Measurements from ENCODE around the gene LATS2. TPM values are rescaled to one million over a fixed set of nuclear protein-coding genes. Genes with fewer than 3 reads are reported as not detected.

Gene LATS2
- total and polyA plus RNA-seq, 2 of the 8 experiments (the other 6 are each of a cell fraction or from before 2014, with no cell fraction given): 8.3 to 26.2 TPM

DNA sequence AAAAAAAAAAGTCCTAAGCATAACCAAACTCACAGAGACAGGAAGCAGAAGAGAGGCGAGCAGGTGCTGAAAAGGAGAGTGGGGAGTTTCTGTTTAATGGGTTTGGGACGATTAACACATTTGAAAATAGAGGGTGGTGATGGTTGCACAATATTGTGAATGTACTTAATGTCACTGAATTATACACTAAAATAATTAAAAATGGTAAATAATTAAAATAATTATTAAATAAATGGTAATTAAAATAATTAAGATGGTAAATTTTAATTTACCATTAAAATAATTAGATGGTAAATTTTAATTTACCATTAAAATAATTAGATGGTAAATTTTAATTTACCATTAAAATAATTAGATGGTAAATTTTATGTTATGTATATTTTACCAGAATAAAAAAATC, 84.0 kb downstream of the LATS2 start:
- Histone ChIP-seq H3K14ac (ENCODE audit: insufficient read length) (no peak overlapping the region), H2BK20ac (ENCODE audit: low read length) (no peak overlapping the region), H3K4me3 (ENCODE audit: extremely low read depth in 1 of 4, insufficient read depth in 2 of 4, low read depth in 3 of 4, low read length in 4 of 4) (no peak overlapping the region), H4K5ac (ENCODE audit: insufficient read length, low read depth, low read length) (no peak overlapping the region), H3K4me1 (replicated peaks in 1 of 4; ENCODE audit: control insufficient read depth in 3 of 4, insufficient read depth in 4 of 4, low read length in 3 of 4) (no peaks in the 10 kb centered on the region), H4K8ac (ENCODE audit: extremely low read depth, insufficient read depth, low read length) (no peak overlapping the region), H2BK12ac (ENCODE audit: low read depth, low read length) (no peak overlapping the region), H3K27me3 (replicated peaks in 1 of 4; ENCODE audit: control insufficient read depth in 3 of 4, extremely low read depth in 1 of 4, insufficient read depth in 3 of 4, low read length in 3 of 4) (no peaks in the 10 kb centered on the region), H3K23me2 (ENCODE audit: low read depth, low read length) (no peaks in the 10 kb centered on the region), H3K79me2 (ENCODE audit: control insufficient read depth in 1 of 2, insufficient read depth in 2 of 2, low read length in 2 of 2) (no peaks in the 10 kb centered on the region), H2AK5ac (ENCODE audit: low read depth, low read length) (no peak overlapping the region), H3K36me3 (ENCODE audit: control insufficient read depth in 2 of 4, insufficient read depth in 4 of 4, low read length in 3 of 4) (peaks cover 20 to 62% (median 46%) of the 10 kb centered on the region in 4 experiments), H3K9me3 (ENCODE audit: insufficient read depth in 2 of 2, low read depth in 1 of 2, low read length in 1 of 2) (no peaks in the 10 kb centered on the region), H3K4me2 (ENCODE audit: insufficient read depth in 1 of 2, low read depth in 2 of 2, low read length in 2 of 2) (no peak overlapping the region), H2BK120ac (replicated peaks; ENCODE audit: low read depth, low read length) (no peak overlapping the region), H3K27ac (ENCODE audit: low read depth, low read length) (no peak overlapping the region), H2BK15ac (ENCODE audit: low read length) (no peak overlapping the region), H4K91ac (replicated peaks; ENCODE audit: insufficient read length, low read length) (no peak overlapping the region), H3K4ac (replicated peaks; ENCODE audit: insufficient read length, low read depth, low read length) (no peak overlapping the region), H3K18ac (ENCODE audit: extremely low read depth, low read length) (no peak overlapping the region), H3K23ac (ENCODE audit: insufficient read length) (no peak overlapping the region), H2BK5ac (ENCODE audit: low read depth, low read length) (no peak overlapping the region), H2AFZ (ENCODE audit: low read length) (no peak overlapping the region), H3K9ac (replicated peaks in 1 of 4; ENCODE audit: extremely low read depth in 1 of 4, low read depth in 3 of 4, low read length in 3 of 4) (no peak overlapping the region), H3K79me1 (ENCODE audit: low read depth, low read length) (no peaks in the 10 kb centered on the region), H4K20me1 (replicated peaks in 1 of 2; ENCODE audit: control insufficient read depth in 1 of 2, insufficient read depth in 2 of 2, low read length in 2 of 2) (peaks cover 3 to 4% of the 10 kb centered on the region in 2 experiments), H3K56ac (replicated peaks; ENCODE audit: insufficient read length, low read depth, low read length) (no peak overlapping the region)
- 83% methylated on average over 2 of the region's 2 CpGs; no CpG with 5 or more reads in 1 of the 2 experiments for WGBS, 2 experiments (ENCODE audit: extremely low coverage in 1 of 2, insufficient coverage in 1 of 2, insufficient read length in 1 of 2, insufficient replicate concordance in 2 of 2, low coverage in 1 of 2, low lambda C conversion rate in 2 of 2, missing lambda C conversion rate in 1 of 2)
- FAIRE-seq (no peak), DNase-seq (ENCODE audit: low read depth in 1 of 2, low spot score in 2 of 2) (no peak)
- POLR2A ChIA-PET (ENCODE audit: partially characterized antibody): no interaction called here
- CTCF ChIA-PET (ENCODE audit: partially characterized antibody): interaction anchor here (1.7 kb wide), 1 partner anchor 9 kb away, joined by 3 read pairs; no protein-coding TSS in a partner anchor
- no peak for TF ChIP-seq TCF12 (IDR thresholded peaks at IDR 0.05; ENCODE audit: low read depth, low read length)
- no peak for TF ChIP-seq SIX5 (IDR thresholded peaks at IDR 0.05; ENCODE audit: low read depth, low read length)
- no peak for TF ChIP-seq RFX5 (IDR thresholded peaks at IDR 0.05; ENCODE audit: borderline replicate concordance, low read depth, low read length)
- no peak for TF ChIP-seq CREB1 (IDR thresholded peaks at IDR 0.05)
- no peak for TF ChIP-seq BCL11A (IDR thresholded peaks at IDR 0.05; ENCODE audit: low read depth in 2 of 2, low read length in 2 of 2)
- TF ChIP-seq TAF1 (IDR thresholded peaks at IDR 0.05; ENCODE audit: low read depth, low read length): no peak
- no peak for TF ChIP-seq GTF2F1 (IDR thresholded peaks at IDR 0.05; ENCODE audit: borderline replicate concordance, low read depth, low read length)
- TF ChIP-seq POLR2AphosphoS5 (IDR thresholded peaks at IDR 0.05; ENCODE audit: low read depth, low read length): no peak
- TF ChIP-seq NRF1 (IDR thresholded peaks at IDR 0.05; ENCODE audit: low read depth, low read length): no peak
- no peak for TF ChIP-seq SP1 (IDR thresholded peaks at IDR 0.05; ENCODE audit: low read depth, low read length)
- no peak for TF ChIP-seq CBX5 (IDR thresholded peaks at IDR 0.05; ENCODE audit: low read depth, low read length)
- no peak for TF ChIP-seq BRCA1 (IDR thresholded peaks at IDR 0.05; ENCODE audit: low read depth, low read length)
- TF ChIP-seq KDM4A (IDR thresholded peaks at IDR 0.05; ENCODE audit: low read depth, low read length, severe bottlenecking): no peak
- TF ChIP-seq FOSL1 (IDR thresholded peaks at IDR 0.05; ENCODE audit: insufficient read depth, low read depth, low read length): no peak
- TF ChIP-seq PHF8 (conservative IDR thresholded peaks at IDR 0.05; ENCODE audit: low read depth, low read length): no peak
- TF ChIP-seq, protein P1, sequence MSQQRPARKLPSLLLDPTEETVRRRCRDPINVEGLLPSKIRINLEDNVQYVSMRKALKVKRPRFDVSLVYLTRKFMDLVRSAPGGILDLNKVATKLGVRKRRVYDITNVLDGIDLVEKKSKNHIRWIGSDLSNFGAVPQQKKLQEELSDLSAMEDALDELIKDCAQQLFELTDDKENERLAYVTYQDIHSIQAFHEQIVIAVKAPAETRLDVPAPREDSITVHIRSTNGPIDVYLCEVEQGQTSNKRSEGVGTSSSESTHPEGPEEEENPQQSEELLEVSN (IDR thresholded peaks at IDR 0.05): no peak
